H54 (cell line): Measurements from ENCODE around the gene MASP1.

Experiments
- DNase-seq: peaks from one replicate; pipeline ENCODE4 v3.0.0; 2011; ENCODE audit warnings: low spot score, mixed read lengths; ENCODE audit not compliant: insufficient read length
- FAIRE-seq: peaks from 3 replicates; lab custom pipeline; 2011; peaks lifted over from hg19 to GRCh38; lab: Jason Lieb, UNC
- POLR2A ChIP-seq: IDR thresholded peaks from 2 replicates; pipeline ENCODE4 v1.6.1; 2011; ENCODE audit warnings: low read depth, mild to moderate bottlenecking, low read length

Gene MASP1

DNA sequence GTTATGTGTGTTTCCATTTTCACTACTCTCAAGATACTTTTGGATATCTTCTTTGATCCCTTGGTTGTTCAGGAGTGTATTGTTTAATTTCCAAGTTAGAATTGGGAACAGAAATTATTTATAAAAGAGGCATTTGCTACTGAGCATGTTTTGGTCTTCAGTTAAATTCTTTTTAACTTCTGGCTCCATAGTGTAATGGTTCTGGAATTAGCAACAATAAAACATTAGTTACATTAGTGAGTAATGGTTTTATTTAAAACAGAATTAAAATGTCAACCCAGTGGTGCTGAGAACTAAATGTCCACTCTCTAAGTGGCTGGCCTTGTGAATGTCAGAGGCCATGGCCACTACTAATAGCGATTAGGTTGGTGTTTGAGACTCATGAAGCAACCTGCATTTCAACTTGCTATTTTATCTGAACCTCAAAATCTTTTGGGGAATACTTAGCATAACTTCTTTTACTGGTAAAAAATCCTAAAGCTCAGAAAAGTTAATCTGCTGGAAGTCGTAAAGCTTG, 19.5 kb upstream of the MASP1 start:
- FAIRE-seq: no peak
- no peak for TF ChIP-seq POLR2A
- no peak for DNase-seq

DNA sequence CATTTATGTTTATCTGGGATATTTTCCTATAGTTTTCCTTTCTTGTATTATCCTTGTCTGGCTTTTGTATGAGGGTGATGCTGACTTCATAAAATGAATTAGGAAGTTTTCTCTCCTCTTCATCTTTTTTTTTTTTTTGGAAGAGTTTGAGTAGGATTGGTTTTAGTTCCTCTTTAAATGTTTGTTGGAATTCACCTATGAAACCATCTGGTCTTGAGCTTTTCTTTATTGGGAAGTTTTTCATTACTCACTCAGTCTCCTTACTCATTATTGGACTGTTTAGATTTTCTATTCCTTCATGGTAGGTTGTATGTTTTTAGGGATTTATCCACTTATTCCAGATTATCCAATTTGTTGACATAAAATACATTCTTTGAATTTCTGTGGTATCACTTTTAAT, 18.7 kb upstream of the MASP1 start:
- TF ChIP-seq POLR2A: no peak
- DNase-seq (no peak), FAIRE-seq (no peak)

DNA sequence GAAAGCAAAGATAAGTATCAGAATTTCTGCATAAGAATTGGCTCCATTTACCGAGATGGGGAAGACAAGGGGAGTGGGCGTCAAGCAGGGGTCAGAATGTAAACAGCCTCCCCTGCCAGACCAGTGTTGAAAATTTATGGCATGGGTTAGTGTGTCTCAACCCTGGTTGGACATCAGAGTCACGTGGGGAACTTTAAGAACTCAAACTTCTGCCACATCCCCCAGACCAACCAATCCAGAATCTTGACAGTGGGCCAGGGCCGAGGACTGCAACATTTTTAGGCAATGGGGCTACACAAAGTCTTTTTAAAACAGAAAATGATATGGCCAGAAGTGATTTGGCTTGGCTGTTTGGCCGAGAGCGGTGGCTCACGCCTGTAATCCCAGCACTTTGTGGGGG, 14.3 kb upstream of the MASP1 start:
- no peak for TF ChIP-seq POLR2A
- DNase-seq (no peak), FAIRE-seq (no peak)

DNA sequence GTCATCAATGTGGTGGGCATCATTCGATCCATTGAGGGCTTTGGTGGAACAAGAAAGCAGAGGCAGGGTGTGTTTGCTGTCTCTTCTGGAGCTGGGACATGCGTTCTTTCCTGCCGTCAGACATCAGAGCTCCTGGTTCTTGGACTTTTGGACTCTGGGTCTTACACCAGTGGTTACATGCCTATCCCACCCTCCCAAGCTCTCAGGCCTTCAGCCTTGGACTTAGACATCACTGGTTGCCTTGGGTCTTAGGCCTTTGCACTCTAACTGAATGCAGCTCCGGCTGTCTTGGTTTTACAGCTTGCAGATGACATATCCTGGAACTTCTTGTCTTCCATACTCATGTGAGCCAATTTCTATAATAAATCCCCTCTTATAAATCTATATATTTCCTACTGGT, 8.1 kb upstream of the MASP1 start:
- FAIRE-seq (no peak), DNase-seq (no peak)
- TF ChIP-seq POLR2A: no peak

DNA sequence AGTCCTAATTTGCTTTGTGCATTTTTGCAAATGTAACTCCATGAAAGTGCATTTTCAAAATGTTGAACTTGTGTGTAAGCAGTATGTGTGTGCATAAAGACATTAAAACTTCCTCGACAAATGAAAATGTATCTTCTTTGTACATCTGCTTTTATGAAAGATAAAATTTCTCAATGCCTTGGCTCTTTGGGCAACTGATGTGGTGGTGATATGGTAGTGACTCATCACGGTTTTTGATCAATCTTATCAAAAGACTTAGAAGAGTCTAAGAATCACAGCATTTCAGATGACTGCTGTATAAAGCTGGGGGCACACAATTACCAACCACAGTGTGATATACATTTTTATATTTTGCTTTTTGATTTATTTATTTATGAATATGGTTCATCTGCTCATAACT, 5.4 kb upstream of the MASP1 start:
- FAIRE-seq (no peak), DNase-seq (no peak)

DNA sequence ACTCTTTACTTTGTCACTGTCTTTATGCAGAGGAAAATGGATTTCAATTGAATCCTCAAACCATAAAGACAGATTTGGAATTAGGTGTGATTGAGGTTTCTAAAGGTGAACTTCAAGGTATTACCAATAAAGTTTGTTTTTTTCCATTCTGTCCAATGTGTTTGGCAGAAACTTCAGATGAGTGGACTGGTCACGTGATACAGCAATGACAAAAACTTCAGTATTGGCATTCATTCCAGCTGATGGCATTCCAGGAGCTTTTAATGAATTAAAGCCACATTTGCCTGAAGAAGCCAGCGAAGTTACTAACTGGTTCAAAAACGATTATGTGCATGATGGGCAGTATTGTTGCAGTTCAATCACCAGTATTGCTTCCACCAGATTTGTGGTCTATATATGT, 4.5 kb upstream of the MASP1 start:
- TF ChIP-seq POLR2A: no peak
- no peak for DNase-seq
- FAIRE-seq: no peak

More for the DNA sequence above, 5.4 kb upstream of the MASP1 start:
- no peak for TF ChIP-seq POLR2A

DNA sequence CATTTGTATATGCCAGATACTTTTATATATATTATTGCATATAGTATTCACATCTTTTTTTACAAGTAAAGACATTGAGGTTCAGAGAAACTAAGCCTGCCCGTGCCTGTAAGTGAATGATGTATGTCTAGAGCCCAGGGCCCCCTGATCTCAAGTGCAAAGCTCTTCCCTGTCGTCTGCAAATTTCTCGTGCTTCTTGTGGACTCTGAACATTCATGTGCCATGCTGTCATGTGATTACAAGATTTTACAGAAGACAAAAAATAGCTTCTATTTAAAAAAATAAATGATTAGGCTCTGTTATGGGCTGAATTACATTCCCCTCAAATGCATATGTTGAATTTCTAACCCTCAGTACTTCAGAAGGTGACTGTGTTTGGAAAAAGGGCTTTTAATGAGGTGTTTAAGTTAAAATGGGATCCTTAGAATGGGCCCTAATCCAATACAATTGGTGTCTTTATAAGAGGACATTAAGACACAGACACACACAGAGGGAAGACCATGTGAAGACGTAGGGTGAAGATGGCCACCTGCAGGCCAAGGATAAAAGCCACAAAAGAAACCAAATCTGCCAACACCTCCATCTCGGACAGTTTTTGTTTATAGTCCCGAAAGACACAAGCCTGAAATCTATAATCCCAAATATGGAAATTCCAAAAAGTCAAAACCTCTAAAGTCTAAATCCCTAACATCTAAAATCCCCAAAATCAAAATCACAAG, 3.9 kb upstream of the MASP1 start:
- no peak for TF ChIP-seq POLR2A
- DNase-seq: no peak
- peak; percentile 20 for FAIRE-seq

DNA sequence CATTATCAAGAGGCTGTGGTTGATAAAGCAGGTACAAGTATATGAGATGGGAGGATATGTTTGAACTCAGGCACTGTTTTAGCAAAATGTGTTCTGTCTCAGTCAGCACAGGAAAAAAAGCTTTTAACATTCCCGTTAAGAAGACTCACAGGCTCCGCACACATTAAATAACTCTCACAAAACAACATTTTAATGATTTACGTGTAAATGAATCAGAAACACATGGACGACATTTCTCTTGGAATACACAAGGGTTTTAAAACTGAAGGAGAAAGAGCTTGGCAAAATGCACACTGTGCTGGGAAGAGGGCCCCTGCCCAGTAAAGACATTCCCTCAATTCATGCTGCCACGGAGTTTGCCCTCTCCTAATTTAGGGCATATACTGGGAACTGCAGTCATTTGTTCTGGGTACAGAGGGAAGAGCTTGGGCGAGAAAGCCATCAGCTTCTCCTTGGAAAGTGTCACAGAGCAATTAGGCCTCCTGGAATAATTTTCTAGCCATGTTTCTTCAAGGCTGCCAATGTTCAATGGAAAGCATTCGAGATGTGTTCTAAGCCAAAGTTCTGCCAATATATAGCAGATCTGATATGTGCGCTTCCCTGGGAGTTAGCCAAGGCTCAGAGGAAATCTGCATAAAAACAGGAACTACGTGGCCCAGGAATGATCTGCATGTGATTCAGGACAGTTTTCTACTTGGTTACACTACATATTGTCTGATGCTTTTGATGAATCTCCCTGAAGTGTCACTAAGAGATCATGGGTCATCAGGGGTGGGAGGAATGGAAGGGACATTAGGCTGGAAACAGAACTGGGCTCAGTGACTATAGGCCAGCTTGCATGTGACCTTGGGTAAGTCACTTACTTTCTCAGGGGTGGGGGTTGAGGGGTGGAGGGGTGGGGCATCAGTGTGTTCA, 2.2 kb upstream of the MASP1 start:
- FAIRE-seq: no peak
- DNase-seq: no peak
- TF ChIP-seq POLR2A: no peak

DNA sequence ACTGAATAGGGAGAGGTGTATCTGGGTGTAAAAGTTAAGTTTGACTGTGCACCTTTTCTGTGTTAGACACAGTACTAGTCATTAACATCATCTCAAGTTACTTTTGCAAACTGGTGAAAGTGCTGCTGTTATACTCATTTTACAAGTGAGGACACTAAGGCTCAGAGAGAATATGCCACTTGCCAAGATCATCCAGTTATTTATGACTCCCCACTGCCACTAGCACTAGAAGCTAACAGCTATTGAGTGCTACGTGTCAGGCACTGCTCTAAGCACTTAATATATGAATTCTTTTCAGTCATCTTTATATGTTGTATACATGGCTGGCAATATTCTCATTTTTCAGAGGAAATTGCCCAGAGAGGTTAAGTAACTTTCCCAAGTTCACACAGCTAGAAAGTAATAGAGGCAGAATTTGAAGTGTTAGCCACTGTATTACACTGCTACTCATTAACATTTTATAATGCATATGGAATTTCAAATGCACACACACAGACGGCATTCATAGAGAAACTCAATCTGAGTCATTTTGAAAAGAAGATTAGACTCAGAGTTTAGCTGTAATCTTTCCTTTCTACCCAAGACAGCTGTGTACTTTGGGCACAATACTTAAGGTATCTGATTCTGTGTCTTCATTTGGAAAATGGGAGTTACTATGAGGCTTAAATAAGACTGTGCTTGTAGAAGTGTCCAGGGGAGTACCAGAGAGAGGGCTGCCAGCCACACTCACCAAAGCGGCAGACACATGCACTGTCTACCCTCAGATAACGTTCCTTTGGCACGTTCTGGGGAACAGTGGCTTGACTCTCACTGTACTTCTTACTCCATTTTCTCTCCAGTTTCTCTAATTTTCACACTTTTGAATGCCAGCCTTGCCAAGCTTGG, 1.3 kb upstream of the MASP1 start:
- no peak for DNase-seq
- FAIRE-seq: no peak
- TF ChIP-seq POLR2A: no peak

DNA sequence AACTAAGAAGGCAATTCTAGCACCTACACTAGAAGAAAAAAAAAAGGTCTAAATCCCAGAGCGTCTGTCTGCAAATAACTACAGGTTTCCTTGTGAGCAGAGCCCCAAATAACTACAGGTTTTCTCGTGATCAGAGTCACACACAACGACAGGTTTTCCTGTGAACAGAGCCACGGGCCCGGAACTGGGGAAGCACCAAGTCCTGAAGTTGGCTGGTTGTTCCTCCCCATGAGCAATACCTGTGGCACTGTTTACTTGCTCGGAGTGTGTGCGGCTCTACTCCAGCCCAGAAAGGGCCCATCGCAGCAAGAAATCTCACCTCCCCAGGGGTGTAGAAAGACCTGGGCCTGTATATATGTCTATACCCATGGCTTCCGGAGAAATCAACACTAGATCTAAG, 644 bp upstream of the MASP1 start:
- DNase-seq: no peak
- FAIRE-seq: no peak
- TF ChIP-seq POLR2A: no peak

DNA sequence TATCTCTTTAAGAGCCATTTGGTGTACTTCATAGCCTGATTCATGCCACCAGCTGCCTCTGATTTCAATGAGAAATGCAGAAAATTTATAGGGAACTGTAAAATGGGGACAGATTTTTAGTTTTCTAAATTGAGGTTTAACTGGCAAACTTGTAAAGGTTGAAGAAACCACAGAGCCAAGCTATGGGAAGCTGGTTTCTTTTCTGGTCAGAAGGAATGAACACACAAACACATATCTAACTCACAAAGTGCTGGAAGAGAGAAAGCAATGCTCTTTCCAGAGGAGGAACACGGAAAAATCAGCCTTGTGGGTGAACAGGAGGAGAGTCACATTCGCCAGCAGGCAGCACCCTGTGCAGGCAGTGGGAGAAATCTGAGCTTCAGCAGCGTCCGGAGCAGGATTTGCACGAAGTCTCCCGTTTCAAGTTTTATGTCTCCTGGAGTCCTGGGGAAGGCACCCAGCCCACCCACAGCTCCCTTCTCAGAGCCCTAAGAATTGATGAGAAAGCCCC, 481 bp downstream of the MASP1 start:
- no peak for FAIRE-seq
- DNase-seq: no peak
- no peak for TF ChIP-seq POLR2A

DNA sequence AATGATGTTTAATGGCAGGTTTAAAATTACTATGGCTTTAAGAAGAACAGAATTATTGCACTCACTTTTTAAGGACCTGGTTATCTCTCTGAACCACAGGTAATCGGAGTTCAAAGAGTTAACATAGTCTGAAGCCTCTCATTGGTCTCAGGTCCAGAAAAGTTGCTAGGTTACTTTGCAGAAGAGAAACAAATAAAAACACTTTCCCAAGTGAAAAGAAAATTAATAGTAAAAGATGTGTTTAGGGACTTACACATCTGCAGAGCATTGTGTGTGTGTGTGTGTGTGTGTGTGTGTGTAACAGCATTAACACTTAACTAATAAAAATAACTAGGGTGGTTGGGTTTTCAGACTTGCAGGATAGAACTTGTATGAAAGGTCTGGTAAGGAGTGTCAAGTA, 1.0 kb downstream of the MASP1 start:
- DNase-seq (no peak), FAIRE-seq (no peak)
- TF ChIP-seq POLR2A: no peak

DNA sequence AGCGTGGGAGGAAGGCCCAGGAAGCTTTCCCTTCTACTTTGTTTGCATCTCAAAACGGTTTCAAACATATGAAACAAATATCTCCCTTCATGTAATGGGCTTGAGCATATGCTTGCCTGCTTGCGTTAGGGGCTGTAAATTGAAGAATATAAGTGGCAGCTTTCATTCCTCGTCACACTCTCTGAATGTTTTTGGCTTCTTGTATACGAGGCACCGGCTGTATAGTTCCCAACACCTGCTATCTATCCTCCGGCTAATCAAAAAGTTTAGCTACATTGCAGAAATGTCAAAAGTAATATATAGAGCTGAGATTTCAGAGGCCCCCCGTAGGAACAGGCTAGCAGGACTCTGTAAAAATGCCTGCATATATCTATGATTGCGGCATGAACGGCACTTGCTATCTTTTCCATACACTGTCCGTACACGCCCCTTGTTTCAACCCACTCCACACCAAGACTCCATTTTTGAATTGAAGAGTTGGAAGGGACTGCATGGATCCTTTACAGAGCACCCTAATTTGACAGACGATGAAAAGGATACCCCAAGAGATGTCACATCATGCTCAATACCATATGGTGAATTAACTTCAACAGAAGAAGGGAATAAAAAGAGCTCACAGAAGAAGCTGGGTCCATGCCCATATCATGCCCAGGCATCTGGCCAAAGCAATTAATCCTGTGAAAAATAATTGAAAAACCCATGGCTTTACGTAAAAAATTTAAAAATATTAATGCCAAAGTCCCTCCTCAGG, 2.5 kb downstream of the MASP1 start:
- TF ChIP-seq POLR2A: no peak
- FAIRE-seq: no peak
- no peak for DNase-seq
